ENCODE results near the gene SS18L1.
A peak's percentile ranks its signal among the peaks of the same experiment; 100 is the strongest.
"Not testable (repeated sequence)": the region's sequence is repeated elsewhere in the genome, so short reads cannot be mapped to it uniquely, and the experiment has no call there.

The SS18L1 gene

DNA sequence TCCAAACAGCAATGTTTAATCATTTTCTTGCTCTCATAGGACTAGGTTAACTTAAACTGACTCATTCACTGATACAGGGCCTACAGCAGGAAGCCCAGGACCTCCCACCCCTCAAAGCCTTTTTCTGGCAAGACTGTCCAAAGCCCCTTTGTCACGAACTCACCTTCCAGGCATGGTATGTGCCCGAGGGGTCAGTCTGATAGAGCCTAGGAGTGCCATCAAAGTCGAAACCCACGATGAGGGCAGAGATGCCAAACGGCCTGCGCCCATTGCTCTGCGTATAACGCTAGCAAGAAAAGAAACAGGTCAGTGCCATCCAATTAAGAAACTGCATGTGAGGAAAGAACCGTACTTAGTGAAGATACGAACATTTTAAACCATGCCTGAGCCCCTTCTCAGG is 4.7 kb upstream of the SS18L1 start:
- DNase-seq = no peak

DNA sequence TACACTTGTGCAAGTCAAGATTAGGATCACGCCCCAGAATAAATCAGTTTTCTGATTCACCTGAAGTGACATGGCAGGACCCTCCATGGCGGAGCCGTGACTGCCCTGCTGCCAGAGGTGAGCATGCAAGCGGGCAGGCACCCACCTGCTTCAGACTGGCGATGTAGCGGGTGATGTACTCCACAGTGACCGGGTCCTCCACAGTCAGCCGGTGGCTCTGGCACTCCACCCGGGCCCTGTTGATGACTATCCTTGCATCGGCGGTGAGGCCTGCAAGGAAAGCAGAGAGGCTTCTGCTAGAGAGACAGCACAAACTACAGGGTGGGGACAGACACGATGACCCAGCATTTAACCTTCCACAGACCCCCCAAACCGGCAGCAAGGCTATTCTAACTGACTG is 3.9 kb upstream of the SS18L1 start:
- no peak for DNase-seq

- no peak for DNase-seq
These were observed 2.5 kb upstream of the SS18L1 start for GRCh38 chr20:62141043-62141396.

GRCh38 chr20:62141397-62142251 is 1.9 kb upstream of the SS18L1 start:
- DNase-seq = no peak

DNA sequence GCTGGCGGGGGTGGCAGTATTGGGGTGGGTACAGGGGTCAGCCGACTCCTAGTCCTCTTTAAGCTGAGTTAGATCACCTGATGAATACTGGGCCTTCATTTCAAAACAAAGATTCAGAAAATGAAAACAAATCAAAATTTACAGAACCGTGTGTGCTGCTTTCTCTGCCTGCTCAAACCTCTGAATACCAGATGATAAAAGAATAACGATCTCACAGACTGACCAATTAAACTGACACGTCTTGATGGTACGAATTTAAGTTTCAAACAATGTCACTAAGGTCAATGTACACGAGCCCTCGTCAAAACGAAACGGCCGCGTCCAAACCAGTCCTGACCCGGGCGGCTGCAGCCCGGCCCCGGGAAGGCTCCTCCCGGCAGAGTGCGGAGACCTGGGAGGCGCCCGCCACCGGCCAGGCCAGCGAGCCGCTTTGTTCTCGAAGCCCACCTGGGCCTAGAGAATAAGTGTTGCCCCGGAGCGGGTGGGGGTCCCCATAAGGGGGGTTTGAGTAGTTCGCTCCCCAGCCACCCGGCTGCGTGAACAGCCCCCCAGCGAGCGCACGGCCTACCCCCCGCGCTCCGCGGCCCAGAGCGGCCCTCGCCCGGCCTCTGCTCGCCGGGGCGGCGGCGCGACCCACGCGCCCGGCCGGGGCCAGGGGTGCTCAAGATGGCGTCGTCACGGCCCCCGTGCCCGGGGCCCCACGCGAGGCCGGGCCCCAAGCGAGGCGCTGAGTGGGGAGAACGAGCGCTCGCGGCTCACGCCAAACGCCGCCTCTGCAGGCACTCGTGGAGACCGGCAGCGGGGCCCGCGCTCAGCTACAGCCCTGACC is 1.1 kb upstream of the SS18L1 start:
- DNase-seq = no peak

DNA sequence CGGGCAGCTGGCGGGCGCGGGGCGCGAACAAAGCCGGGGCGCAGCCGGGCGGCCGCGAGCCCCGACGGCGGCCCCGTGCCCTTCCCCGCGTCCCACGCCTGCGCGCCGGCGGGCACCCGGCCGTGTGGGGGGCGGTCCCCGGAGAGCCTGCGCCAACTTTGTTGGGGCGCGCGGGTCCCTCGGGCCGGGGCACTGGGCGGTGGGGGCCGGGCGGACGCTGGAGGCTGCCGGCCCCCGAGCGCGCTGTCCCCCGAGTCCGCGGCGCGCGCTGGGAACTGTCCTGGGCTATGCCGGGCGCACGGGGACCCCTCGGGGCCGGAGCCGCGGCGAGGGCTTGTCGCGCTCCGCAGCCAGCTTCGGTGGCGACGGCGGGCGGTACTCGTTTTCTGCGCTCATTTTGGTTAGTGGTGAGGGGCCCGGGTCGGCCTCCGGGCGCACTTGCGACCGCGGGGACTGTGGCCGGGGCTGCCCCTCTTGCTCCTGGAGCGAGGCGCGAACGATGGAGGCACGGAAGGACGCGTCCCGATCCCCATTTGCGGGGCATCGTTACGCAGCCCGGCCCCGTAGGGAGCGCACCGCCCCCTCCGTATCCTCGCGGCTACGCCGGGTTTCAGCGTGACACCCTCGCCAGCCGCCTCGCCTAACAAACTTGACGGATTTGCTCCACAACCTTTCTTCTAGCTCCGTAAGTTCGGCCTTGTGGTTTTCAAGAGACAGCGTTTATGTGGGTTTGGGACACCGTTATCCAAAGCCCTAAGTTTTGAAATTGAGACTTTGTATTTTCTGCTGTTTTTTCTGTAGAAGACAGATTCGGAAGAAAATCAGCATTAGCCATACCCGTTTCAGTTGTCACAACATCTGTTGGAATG is 622 bp downstream of the SS18L1 start:
- peak; percentile 43 to 60 for DNase-seq

DNA sequence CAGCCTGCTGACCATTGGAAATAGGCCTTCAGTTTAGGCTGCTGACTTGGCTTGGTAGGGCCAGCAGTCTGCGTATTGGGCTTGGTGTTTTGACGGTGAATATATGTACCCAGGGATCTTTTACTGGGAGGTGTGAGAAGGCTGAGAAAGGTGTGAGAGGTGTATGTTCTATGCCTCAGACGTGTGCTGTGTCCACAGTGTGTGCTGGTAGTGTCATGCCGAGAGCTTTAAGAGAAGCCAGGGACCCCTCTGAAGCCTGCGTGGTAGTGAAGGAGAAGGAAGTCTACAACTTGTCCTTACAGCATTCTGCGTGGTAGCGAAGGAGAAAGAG is 2.1 kb downstream of the SS18L1 start:
- DNase-seq = no peak

- no peak for DNase-seq
These were observed 2.6 kb downstream of the SS18L1 start for GRCh38 chr20:62146019-62146755.

- DNase-seq = no peak
These were observed 3.6 kb downstream of the SS18L1 start for GRCh38 chr20:62147125-62147524.

- DNase-seq = no peak
These were observed 4.0 kb downstream of the SS18L1 start for GRCh38 chr20:62147528-62147927.

GRCh38 chr20:62148383-62148782 is 4.8 kb downstream of the SS18L1 start:
- not testable (repeated sequence) for DNase-seq

DNA sequence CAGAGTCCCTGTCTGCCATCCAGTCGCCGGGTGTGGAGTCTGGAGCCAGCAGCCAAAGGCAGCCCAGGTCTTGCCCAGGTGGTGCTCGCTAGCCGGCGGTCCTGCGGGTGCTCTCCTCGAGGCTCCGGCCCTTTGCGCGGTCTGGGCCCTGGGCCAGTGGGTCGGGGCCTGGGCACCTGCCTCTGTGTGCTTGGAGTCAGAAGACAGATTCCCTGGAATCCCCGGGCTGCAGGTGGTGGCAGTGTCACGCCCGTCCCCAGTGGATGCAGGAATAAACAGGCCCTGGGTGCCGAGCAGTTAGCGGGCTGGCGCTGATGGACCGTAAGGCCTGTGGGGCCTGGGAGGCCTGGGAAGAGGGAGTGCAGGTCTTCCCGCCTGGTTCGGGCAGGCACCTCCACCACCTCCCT is 5.3 kb downstream of the SS18L1 start:
- no peak for DNase-seq

DNA sequence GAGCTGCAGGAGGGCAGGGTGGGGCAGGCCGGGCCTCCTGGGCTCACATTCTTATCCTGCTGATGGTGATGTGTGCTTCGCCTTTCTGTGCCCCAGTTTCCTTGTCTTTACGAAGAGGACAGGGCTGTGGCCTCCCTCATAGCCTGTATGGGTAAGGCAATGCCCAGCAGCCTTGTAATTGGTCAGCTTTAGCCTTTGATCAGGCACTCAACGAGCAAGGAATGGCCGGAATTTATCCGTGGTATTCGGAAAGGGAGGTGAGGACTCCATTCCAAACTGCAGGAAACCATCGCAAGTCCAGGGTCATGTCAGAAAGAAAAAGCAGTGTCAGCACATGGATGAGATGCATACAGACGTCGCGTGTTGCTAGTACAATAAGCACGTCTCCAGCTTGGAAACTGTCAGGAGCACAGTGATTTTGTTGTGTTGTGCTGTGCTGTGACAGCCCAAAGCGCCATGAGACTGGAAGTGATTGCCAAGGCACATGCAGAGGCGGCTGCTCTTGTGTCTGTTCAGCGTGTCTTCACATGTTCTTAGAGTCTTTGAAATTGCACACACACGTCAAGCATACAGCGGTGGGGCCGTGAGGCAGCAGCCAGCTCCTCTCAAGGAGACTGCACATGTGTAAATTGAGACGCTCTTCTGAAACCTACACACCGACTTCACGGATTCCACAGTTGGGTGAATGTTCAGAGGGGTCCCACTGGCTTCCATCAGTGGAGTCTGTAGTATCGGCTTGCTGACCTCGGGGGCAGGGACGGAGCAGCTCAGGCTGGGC is 6.2 kb downstream of the SS18L1 start:
- no peak for DNase-seq

DNA sequence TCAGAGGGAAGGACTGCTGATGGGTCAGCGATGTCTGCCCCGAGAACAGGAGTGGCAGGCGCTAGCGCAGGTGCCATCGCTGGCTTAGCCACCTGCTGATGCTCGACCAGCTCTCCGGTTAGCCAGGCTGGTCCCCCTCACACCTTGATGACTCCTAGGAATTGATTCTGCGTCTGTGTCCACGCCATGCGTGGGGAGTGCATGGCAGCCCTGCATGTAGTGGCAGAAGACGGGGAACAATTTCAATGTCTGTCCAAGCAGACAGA is 6.7 kb downstream of the SS18L1 start:
- DNase-seq = no peak

DNA sequence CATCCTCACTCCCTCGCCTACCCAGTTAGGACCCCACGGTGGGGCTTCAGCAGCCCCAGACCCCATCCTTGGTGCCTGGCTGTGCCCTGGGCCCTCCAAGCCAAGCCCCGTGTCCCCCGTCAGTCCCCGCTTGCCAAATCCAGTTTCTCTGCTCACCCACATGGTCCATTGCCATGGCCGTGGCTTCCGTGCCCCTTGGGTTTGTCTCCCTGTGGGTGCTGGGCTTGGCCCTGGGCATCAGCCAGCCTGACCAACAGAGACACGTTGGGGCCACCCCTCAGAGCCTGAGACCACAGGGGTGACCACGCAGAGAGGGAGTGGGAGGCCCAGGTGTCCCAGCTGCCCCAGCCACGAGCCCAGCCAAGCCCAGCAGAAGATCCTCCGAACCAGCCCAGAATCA is 7.7 kb downstream of the SS18L1 start:
- DNase-seq = no peak

GRCh38 chr20:62151835-62152364 is 8.3 kb downstream of the SS18L1 start:
- no peak for DNase-seq

DNA sequence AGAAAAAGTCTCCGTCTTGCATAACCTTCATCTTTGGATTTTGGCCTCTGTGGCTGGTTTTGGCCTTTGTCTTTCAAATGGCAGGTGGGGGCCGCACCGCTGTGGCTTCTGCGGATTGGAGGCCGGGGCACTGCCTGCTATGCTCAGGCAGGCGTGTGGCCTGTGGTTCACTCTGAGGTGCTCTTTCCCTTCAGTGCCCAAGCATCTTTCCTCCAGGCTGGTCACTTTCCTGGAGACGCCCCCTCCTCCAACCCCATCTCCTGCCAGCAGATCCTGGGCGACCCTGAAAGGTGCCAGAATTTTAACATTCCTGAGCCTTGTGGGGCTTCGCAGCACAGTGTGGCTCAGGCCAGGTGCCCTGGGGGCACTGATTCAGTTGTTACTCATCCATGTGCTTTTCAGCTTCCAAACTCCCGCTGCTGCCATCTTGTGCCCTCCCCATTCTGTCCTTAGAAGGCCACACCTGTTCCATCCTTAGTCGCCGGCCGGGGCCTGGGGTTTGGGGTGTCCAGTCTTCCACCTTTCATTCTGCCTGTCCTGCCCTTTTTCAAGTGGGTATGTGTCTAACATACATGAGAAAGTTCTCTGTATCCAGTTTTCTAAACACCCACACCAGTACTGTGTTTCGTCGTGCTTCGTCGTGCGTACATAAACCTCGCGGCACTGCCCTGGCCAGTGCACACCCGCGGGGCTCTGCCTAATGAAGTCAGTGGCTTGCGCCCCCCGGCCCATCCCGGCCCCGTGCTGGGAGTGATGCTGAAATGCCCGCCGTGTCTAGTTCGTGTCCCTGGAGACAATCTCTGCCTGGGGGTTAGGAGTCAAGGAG is 12.1 kb downstream of the SS18L1 start:
- DNase-seq = no peak

DNA sequence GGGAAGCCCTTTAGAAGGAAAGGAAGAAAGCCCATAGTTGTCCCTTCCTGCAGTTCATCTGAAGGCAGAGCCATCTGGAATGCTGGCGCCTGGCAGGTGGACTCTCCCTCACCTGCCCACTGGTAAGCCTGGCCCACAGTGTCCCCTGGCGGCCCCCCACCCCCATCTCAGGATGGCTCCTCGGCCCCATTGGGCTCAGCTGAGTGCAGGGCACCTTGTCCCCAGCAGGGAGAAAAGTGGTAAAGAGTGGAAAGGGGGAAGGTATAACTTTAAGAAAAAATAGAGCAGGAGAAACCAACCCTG is 12.6 kb downstream of the SS18L1 start:
- no peak for DNase-seq

GRCh38 chr20:62156592-62157386 is 13.2 kb downstream of the SS18L1 start:
- peak; percentile 72 for DNase-seq

- DNase-seq = no peak
These were observed 14.0 kb downstream of the SS18L1 start for GRCh38 chr20:62157387-62158087.

All from stimulated activated CD4-positive, alpha-beta T cell treated with anti-CD3 and anti-CD28 coated beads, Interleukin-4, amount 100 ng/mL, for 4 hours (primary cell).